NCI-H1092 treated with DMSO at 0.1 percent for 48 hours (cell line): ENCODE data around the gene TFB2M.

Experiments
- DNase-seq: peaks from one replicate; lab custom pipeline; 2025; lab: John Stamatoyannopoulos, UW

Gene TFB2M

GRCh38 chr1:246513041-246513440 lies 53.0 kb downstream of the TFB2M start:
- DNase-seq: no peak

- no peak for DNase-seq
Measured at GRCh38 chr1:246512635-246513034, 53.4 kb downstream of the TFB2M start.

- DNase-seq: no peak
Measured at GRCh38 chr1:246512230-246512629, 53.8 kb downstream of the TFB2M start.

- no peak for DNase-seq
Measured at GRCh38 chr1:246511203-246511602, 54.9 kb downstream of the TFB2M start.

- no peak for DNase-seq
Measured at GRCh38 chr1:246510147-246511030, 55.7 kb downstream of the TFB2M start.

- no peak for DNase-seq
Measured at GRCh38 chr1:246508897-246509688, 57.0 kb downstream of the TFB2M start.

- DNase-seq: peak; percentile 93
Measured at GRCh38 chr1:246506674-246507481, 59.2 kb downstream of the TFB2M start, which contains the start of gene SMYD3. Gene SMYD3 (minus strand): TSS chr1:246507279.

- no peak for DNase-seq
Measured at GRCh38 chr1:246506367-246506673, 59.7 kb downstream of the TFB2M start.

- DNase-seq: no peak
Measured at GRCh38 chr1:246503341-246503740, 62.7 kb downstream of the TFB2M start.

GRCh38 chr1:246497331-246497915 lies 68.6 kb downstream of the TFB2M start:
- DNase-seq: peak; percentile 60

GRCh38 chr1:246492611-246493245 lies 73.3 kb downstream of the TFB2M start:
- peak; percentile 46 for DNase-seq

GRCh38 chr1:246491551-246492053 lies 74.5 kb downstream of the TFB2M start:
- no peak for DNase-seq
